ENCODE measurements around the gene SIX3. TPM values are rescaled to one million over a fixed set of nuclear protein-coding genes. Genes with fewer than 3 reads are reported as not detected.

SIX3 gene
- total and polyA plus RNA-seq, 2 of the 4 experiments (the other 2 are of a cell fraction), result not detected

- no peak overlapping the region for H3K27ac ChIP-seq (ENCODE audit: insufficient read depth, low read length)
- no TSS peak for BruUV-seq (replicated peaks)
- H4K8ac ChIP-seq (ENCODE audit: low read depth in 2 of 2, low read length in 2 of 2), result no peak overlapping the region
- no peaks in the 10 kb centered on the region for H3K4me1 ChIP-seq (ENCODE audit: control insufficient read depth, insufficient read depth, low read length)
- H3K79me1 ChIP-seq (ENCODE audit: low read depth in 1 of 2, low read length in 2 of 2), result no peaks in the 10 kb centered on the region
- in situ Hi-C loops (cut with MboI; ENCODE audit: low sequenced_read_pairs) (loop anchor here (10.0 to 25.0 kb wide), 2 partner anchors 483 to 925 kb away; no protein-coding TSS in a partner anchor), intact Hi-C loops (cut with micrococcal nuclease) (no loop called here), dilution Hi-C loops (cut with HindIII; ENCODE audit: low sequenced_read_pairs, unreplicated experiment) (no loop called here)
- H4K91ac ChIP-seq (ENCODE audit: insufficient read depth, low read depth, low read length), result no peak overlapping the region
- H2BK5ac ChIP-seq (ENCODE audit: low read depth, low read length, poor library complexity, severe bottlenecking), result no peak overlapping the region
- no peak overlapping the region for H3K9ac ChIP-seq (ENCODE audit: low read depth, low read length)
- no peak overlapping the region for H2BK15ac ChIP-seq (ENCODE audit: low read depth, low read length)
- no peak overlapping the region for H3K56ac ChIP-seq (ENCODE audit: extremely low read depth, insufficient read depth, low read length)
- H3K4ac ChIP-seq (ENCODE audit: low read depth, low read length), result no peak overlapping the region
- WGBS, 2 experiments (ENCODE audit: extremely low coverage in 2 of 2, insufficient read length in 1 of 2), result 82% methylated on average over 4 of the region's 4 CpGs; no CpG with 5 or more reads in 1 of the 2 experiments
- no peak overlapping the region for H3K14ac ChIP-seq (replicated peaks; ENCODE audit: low read depth, low read length)
- TF ChIP-seq RAD21 (IDR thresholded peaks at IDR 0.05; ENCODE audit: low read length) (no peak), USF2 (IDR thresholded peaks at IDR 0.05; ENCODE audit: low read depth, low read length) (no peak), SMC3 (IDR thresholded peaks at IDR 0.05; ENCODE audit: low read depth, low read length) (no peak), RFX5 (IDR thresholded peaks at IDR 0.05; ENCODE audit: low read depth, low read length) (no peak)
- ATAC-seq (ENCODE audit: low read depth) (no peak), DNase-seq (no peak)
- H3K9me3 ChIP-seq (ENCODE audit: control insufficient read depth, insufficient read depth, low read length), result no peaks in the 10 kb centered on the region
- H3K27me3 ChIP-seq (ENCODE audit: control insufficient read depth, insufficient read depth, low read length), result peaks cover 47% of the 10 kb centered on the region
- H2BK20ac ChIP-seq (ENCODE audit: low read depth, low read length), result no peak overlapping the region
- no peaks in the 10 kb centered on the region for H3K9me1 ChIP-seq (ENCODE audit: insufficient read depth, low read length)
- H3K4me2 ChIP-seq (ENCODE audit: low read depth, low read length), result no peak overlapping the region
- H4K20me1 ChIP-seq (ENCODE audit: insufficient read depth, low read length), result no peaks in the 10 kb centered on the region
- H2AK9ac ChIP-seq (replicated peaks; ENCODE audit: low read depth, low read length, poor library complexity), result no peak overlapping the region
- POLR2A ChIA-PET (ENCODE audit: unreplicated experiment), result no interaction called here
- no peak overlapping the region for H3K18ac ChIP-seq (ENCODE audit: low read depth, low read length)
- no peaks in the 10 kb centered on the region for H3K36me3 ChIP-seq (ENCODE audit: control insufficient read depth, insufficient read depth, low read length)
- no peak overlapping the region for H3K4me3 ChIP-seq (ENCODE audit: insufficient read depth, low read depth, low read length)
- CTCF ChIA-PET, result interaction anchor here (0.6 to 1.0 kb wide), 2 partner anchors 11 to 21 kb away, joined by 3 read pairs; no protein-coding TSS in a partner anchor
- no peak overlapping the region for H2AFZ ChIP-seq (replicated peaks; ENCODE audit: low read length, poor library complexity)
- H2AK5ac ChIP-seq (ENCODE audit: low read depth, low read length), result no peak overlapping the region
- H3K23ac ChIP-seq (ENCODE audit: low read depth, low read length), result no peak overlapping the region
- no peak overlapping the region for H4K5ac ChIP-seq (ENCODE audit: low read depth, low read length)
- H2BK120ac ChIP-seq (ENCODE audit: low read depth, low read length), result no peak overlapping the region
These were observed 28.4 kb downstream of the SIX3 start for GRCh38 chr2:44969936-44970335.
